ENCODE measurements around the gene ZNF771. TPM values are rescaled to one million over a fixed set of nuclear protein-coding genes. Genes with fewer than 3 reads are reported as not detected.

ZNF771 gene
- total and polyA plus RNA-seq, 9 of the 15 experiments (the other 6 are each of a cell fraction or from before 2014, with no cell fraction given), result 1.5 to 12.6 (median 4.4) TPM

DNA sequence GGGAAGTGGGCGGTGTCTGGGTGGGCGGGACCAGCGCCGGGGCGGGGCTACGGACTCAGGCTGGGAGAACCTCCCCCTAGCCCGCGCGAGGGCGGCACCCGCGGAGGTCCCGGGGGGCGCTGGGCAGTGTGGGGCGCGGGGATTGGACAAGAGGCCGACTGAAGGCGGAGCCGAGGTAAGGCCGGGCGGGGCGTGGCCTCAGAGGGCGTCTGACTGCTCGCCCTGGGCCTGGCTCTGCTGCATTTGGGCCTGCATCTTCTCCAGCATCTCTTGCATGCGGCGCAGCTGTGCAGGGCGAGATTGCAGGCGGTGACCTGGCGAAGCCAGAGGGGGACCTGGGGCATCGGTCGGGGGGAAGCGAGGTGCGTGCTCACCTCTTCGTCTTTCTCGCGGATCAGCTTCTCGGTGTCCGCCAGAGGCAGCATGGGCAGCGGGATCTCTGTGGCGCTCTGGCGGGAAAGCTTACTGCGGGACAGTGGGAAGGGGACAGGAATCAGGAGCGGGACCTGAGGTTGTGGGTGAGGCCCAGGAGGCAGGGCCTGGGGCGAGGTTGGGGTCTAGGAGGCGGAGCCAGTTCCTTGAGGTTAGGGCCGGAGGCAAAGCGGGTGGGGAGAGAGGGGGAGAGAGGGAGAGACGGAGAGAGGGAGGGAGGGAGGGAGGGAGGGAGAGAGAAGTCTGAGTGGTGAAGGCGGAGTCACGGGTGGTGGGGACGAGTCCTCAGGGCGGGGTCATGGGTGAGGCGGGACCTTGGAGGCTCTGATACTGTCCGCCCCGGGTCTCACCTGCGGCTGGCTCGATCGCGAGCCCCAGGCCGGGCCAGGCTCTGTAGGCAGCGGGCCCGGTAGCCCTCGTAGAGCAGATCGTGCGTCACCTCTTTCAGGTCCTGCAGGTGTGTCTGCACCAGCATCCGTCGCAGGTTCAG is 28.9 kb upstream of the ZNF771 start (continued):
- TF ChIP-seq, protein P1, sequence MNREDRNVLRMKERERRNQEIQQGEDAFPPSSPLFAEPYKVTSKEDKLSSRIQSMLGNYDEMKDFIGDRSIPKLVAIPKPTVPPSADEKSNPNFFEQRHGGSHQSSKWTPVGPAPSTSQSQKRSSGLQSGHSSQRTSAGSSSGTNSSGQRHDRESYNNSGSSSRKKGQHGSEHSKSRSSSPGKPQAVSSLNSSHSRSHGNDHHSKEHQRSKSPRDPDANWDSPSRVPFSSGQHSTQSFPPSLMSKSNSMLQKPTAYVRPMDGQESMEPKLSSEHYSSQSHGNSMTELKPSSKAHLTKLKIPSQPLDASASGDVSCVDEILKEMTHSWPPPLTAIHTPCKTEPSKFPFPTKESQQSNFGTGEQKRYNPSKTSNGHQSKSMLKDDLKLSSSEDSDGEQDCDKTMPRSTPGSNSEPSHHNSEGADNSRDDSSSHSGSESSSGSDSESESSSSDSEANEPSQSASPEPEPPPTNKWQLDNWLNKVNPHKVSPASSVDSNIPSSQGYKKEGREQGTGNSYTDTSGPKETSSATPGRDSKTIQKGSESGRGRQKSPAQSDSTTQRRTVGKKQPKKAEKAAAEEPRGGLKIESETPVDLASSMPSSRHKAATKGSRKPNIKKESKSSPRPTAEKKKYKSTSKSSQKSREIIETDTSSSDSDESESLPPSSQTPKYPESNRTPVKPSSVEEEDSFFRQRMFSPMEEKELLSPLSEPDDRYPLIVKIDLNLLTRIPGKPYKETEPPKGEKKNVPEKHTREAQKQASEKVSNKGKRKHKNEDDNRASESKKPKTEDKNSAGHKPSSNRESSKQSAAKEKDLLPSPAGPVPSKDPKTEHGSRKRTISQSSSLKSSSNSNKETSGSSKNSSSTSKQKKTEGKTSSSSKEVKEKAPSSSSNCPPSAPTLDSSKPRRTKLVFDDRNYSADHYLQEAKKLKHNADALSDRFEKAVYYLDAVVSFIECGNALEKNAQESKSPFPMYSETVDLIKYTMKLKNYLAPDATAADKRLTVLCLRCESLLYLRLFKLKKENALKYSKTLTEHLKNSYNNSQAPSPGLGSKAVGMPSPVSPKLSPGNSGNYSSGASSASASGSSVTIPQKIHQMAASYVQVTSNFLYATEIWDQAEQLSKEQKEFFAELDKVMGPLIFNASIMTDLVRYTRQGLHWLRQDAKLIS (CRISPR knock-in tag; IDR thresholded peaks at IDR 0.05), result peak; percentile 37; the same call in 1 of the 2 replicates
- no peak for TF ChIP-seq ZNF354B (CRISPR knock-in tag; IDR thresholded peaks at IDR 0.05)
- 0 out of 2 replicates have a peak, but pooled peaks have one; percentile 31 for TF ChIP-seq ZNF583 (CRISPR knock-in tag; IDR thresholded peaks at IDR 0.05)
- TF ChIP-seq ZSCAN32 (CRISPR knock-in tag; IDR thresholded peaks at IDR 0.05), result 0 out of 2 replicates have a peak, but pooled peaks have one; percentile 21
- TF ChIP-seq, protein P2, sequence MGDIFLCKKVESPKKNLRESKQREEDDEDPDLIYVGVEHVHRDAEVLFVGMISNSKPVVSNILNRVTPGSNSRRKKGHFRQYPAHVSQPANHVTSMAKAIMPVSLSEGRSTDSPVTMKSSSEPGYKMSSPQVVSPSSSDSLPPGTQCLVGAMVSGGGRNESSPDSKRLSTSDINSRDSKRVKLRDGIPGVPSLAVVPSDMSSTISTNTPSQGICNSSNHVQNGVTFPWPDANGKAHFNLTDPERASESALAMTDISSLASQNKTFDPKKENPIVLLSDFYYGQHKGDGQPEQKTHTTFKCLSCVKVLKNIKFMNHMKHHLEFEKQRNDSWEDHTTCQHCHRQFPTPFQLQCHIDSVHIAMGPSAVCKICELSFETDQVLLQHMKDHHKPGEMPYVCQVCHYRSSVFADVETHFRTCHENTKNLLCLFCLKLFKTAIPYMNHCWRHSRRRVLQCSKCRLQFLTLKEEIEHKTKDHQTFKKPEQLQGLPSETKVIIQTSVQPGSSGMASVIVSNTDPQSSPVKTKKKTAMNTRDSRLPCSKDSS (IDR thresholded peaks at IDR 0.05; ENCODE audit: low read depth, partially characterized antibody), result no peak
- TF ChIP-seq CTBP1 (IDR thresholded peaks at IDR 0.05; ENCODE audit: borderline replicate concordance), result peak; percentile 85
- 0 out of 2 replicates have a peak, but pooled peaks have one; percentile 32 for TF ChIP-seq ZNF165 (CRISPR knock-in tag; IDR thresholded peaks at IDR 0.05; ENCODE audit: borderline replicate concordance)
- TF ChIP-seq, protein P3, sequence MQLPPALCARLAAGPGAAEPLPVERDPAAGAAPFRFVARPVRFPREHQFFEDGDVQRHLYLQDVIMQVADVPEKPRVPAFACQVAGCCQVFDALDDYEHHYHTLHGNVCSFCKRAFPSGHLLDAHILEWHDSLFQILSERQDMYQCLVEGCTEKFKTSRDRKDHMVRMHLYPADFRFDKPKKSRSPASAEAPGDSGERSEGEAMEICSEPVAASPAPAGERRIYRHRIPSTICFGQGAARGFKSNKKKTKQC (CRISPR knock-in tag; IDR thresholded peaks at IDR 0.05), result peak; percentile 39; the same call in 1 of the 2 replicates
- peak in 1 of 2 experiments; percentile 81; a peak in 1 of 4 replicates for TF ChIP-seq SRF (CRISPR knock-in tag; IDR thresholded peaks at IDR 0.05)
- TF ChIP-seq, protein P4, sequence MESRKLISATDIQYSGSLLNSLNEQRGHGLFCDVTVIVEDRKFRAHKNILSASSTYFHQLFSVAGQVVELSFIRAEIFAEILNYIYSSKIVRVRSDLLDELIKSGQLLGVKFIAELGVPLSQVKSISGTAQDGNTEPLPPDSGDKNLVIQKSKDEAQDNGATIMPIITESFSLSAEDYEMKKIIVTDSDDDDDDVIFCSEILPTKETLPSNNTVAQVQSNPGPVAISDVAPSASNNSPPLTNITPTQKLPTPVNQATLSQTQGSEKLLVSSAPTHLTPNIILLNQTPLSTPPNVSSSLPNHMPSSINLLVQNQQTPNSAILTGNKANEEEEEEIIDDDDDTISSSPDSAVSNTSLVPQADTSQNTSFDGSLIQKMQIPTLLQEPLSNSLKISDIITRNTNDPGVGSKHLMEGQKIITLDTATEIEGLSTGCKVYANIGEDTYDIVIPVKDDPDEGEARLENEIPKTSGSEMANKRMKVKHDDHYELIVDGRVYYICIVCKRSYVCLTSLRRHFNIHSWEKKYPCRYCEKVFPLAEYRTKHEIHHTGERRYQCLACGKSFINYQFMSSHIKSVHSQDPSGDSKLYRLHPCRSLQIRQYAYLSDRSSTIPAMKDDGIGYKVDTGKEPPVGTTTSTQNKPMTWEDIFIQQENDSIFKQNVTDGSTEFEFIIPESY (CRISPR knock-in tag; IDR thresholded peaks at IDR 0.05), result peak; percentile 48; the same call in 1 of the 2 replicates
- 0 out of 2 replicates have a peak, but pooled peaks have one; percentile 70 for TF ChIP-seq DNMT1 (IDR thresholded peaks at IDR 0.05)
- no peak for TF ChIP-seq PHB2 (IDR thresholded peaks at IDR 0.05; ENCODE audit: low read depth)
- TF ChIP-seq NFE2L1 (tag; IDR thresholded peaks at IDR 0.05; ENCODE audit: borderline replicate concordance, low read depth), result no peak

All from K562 (cell line).